K562 (cell line): ENCODE data around the gene DPYSL3. TPM values are rescaled to one million over a fixed set of nuclear protein-coding genes. Genes with fewer than 3 reads are reported as not detected.

Experiments
- ATAC-seq: fragments of 200-7000 bp; cut with Tn5 transposase; 3 replicates; pipeline ENCODE4 v1.9.1; 2020; ENCODE audit warnings: moderate library complexity
- BruUV-seq: library from RNA; stranded (reverse); fragments of 400-500 nt; replicated peaks from 2 replicates; lab custom pipeline; 2021; lab: Mats Ljungman, UMichigan
- CTCF ChIA-PET: fragments of 300-600 bp; formaldehyde crosslinking; extraction: SDS; loops from one replicate; lab custom pipeline; 2021; ENCODE audit warnings: low intra/inter-chr PET ratio; lab: Yijun Ruan, JAX
- POLR2A ChIA-PET: fragments of 300-600, 350-650 bp; sonication (Branson Sonifier 250); formaldehyde crosslinking; extraction: SDS; loops from one replicate; lab custom pipeline; 2021; ENCODE audit warnings: antibody characterized with exemption, inconsistent platforms; lab: Yijun Ruan, JAX
- DNase-seq, 4 experiments: peaks; one replicate each; pipeline versions ENCODE4 v3.0.0 to v3.0.0-alpha.2; 2011 to 2018; ENCODE audit warnings: low spot score in 3 of 4, mixed read lengths in 3 of 4; ENCODE audit errors: extremely low read depth in 1 of 4
- FAIRE-seq: peaks from 2 replicates; lab custom pipeline; 2011; peaks lifted over from hg19 to GRCh38; lab: Jason Lieb, UNC
- H2AFZ ChIP-seq: 2 replicates; pipeline ENCODE4 v1.6.0; 2011; ENCODE audit warnings: low read depth, low read length, control low read depth, inconsistent platforms
- H3K27ac ChIP-seq: fragments of 200-600 bp; 3 replicates; pipeline ENCODE4 v1.8.0; 2011; ENCODE audit warnings: low read depth, mild to moderate bottlenecking, control low read depth, inconsistent platforms, low read length, moderate library complexity, mixed read lengths; ENCODE audit errors: extremely low read depth
- H3K27me3 ChIP-seq, 2 experiments: fragments of 300-600 bp in 1 of 2; 2 replicates in 1 of 2; 3 replicates in 1 of 2; pipeline versions ENCODE4 v1.6.0 to v1.8.0; 2011; ENCODE audit warnings: inconsistent platforms in 2 of 2, low read length in 2 of 2, mild to moderate bottlenecking in 1 of 2, mixed read lengths in 1 of 2, moderate library complexity in 1 of 2; ENCODE audit not compliant: control insufficient read depth in 2 of 2, insufficient read depth in 2 of 2
- H3K36me3 ChIP-seq: fragments of 300-600 bp; 3 replicates; pipeline ENCODE4 v1.8.0; 2011; ENCODE audit warnings: mild to moderate bottlenecking, low read length, inconsistent platforms; ENCODE audit not compliant: control insufficient read depth, insufficient read depth
- H3K4me1 ChIP-seq, 2 experiments: fragments of 200-600 bp in 1 of 2; replicated peaks in 1 of 2; 2 replicates in 1 of 2; 3 replicates in 1 of 2; pipeline versions ENCODE4 v1.5.1 to v1.8.0; 2011; ENCODE audit warnings: inconsistent platforms in 2 of 2, low read length in 2 of 2, mild to moderate bottlenecking in 1 of 2, mixed read lengths in 1 of 2, moderate library complexity in 1 of 2; ENCODE audit not compliant: control insufficient read depth in 2 of 2, insufficient read depth in 2 of 2
- H3K4me2 ChIP-seq: 2 replicates; pipeline ENCODE4 v1.6.1; 2011; ENCODE audit warnings: low read length, control low read depth, inconsistent platforms, mixed read lengths; ENCODE audit not compliant: insufficient read depth
- H3K4me3 ChIP-seq: fragments of 200-600 bp; sonication (generic), shearing (Covaris generic); 2 replicates; pipeline ENCODE4 v1.5.1; 2016; ENCODE audit warnings: control low read depth, inconsistent platforms
- H3K79me2 ChIP-seq: fragments of 200-600 bp; 3 replicates; pipeline ENCODE4 v1.8.0; 2011; ENCODE audit warnings: low read length, inconsistent platforms; ENCODE audit not compliant: control insufficient read depth, insufficient read depth
- H3K9ac ChIP-seq, 2 experiments: 2 replicates each; pipeline versions ENCODE4 v1.6.0 to v1.6.1; 2011; ENCODE audit warnings: low read depth in 2 of 2, low read length in 2 of 2, control low read depth in 1 of 2, inconsistent platforms in 1 of 2, mild to moderate bottlenecking in 1 of 2, mixed read lengths in 1 of 2; ENCODE audit not compliant: insufficient read depth in 1 of 2
- H3K9me1 ChIP-seq: one replicate; pipeline ENCODE4 v1.6.0; 2011; ENCODE audit warnings: inconsistent platforms, mild to moderate bottlenecking, low read length, moderate library complexity; ENCODE audit not compliant: control insufficient read depth, insufficient read depth
- H3K9me3 ChIP-seq: replicated peaks from 2 replicates; pipeline ENCODE4 v1.5.1; 2011; ENCODE audit warnings: low read depth, low read length, inconsistent platforms; ENCODE audit not compliant: control insufficient read depth, insufficient read depth
- H4K20me1 ChIP-seq: replicated peaks from 2 replicates; pipeline ENCODE4 v1.6.1; 2011; ENCODE audit warnings: low read length, inconsistent platforms, mixed read lengths; ENCODE audit not compliant: control insufficient read depth, insufficient read depth
- ARID1B ChIP-seq: fragments of 450-650 bp; IDR thresholded peaks from 2 replicates; pipeline ENCODE4 v1.6.1; 2016; ENCODE audit warnings: antibody characterized with exemption, mild to moderate bottlenecking, inconsistent platforms
- CBX2 ChIP-seq: fragments of 200-600 bp; sonication (generic); IDR thresholded peaks from one replicate; pipeline ENCODE4 v1.6.1; 2012; ENCODE audit warnings: mild to moderate bottlenecking, low read length, inconsistent platforms; ENCODE audit not compliant: insufficient read depth, poor library complexity, severe bottlenecking
- CBX8 ChIP-seq: fragments of 200-600 bp; sonication (generic); IDR thresholded peaks from 2 replicates; pipeline ENCODE4 v1.6.1; 2012; ENCODE audit warnings: borderline replicate concordance, mixed run types, low read depth, mild to moderate bottlenecking, moderate library complexity, mixed read lengths, low read length, control low read depth, inconsistent platforms; ENCODE audit not compliant: poor library complexity, severe bottlenecking; ENCODE audit errors: extremely low read depth
- CSDE1 ChIP-seq, 2 experiments: fragments of 450-650 bp; IDR thresholded peaks; 2 replicates each; pipeline ENCODE4 v1.6.1; 2016; ENCODE audit warnings: mild to moderate bottlenecking in 1 of 2
- LEF1 ChIP-seq: fragments of 450-650 bp; IDR thresholded peaks from 2 replicates; pipeline ENCODE4 v1.6.1; 2016; ENCODE audit warnings: mild to moderate bottlenecking
- MEIS2 ChIP-seq: fragments of 450-650 bp; IDR thresholded peaks from 2 replicates; pipeline ENCODE4 v1.6.1; 2014; ENCODE audit warnings: mild to moderate bottlenecking; ENCODE audit not compliant: partially characterized antibody
- NCOA6 ChIP-seq: fragments of 450-650 bp; IDR thresholded peaks from 2 replicates; pipeline ENCODE4 v1.6.1; 2017; ENCODE audit warnings: mild to moderate bottlenecking
- NFE2L1 ChIP-seq: fragments of 450-650 bp; IDR thresholded peaks from 2 replicates; pipeline ENCODE4 v1.6.1; 2016; ENCODE audit warnings: missing genetic modification characterization, low read depth, mild to moderate bottlenecking, missing compliant biosample characterization, moderate library complexity, borderline replicate concordance
- POLR3A ChIP-seq: IDR thresholded peaks from 2 replicates; pipeline ENCODE4 v1.6.1; 2011; ENCODE audit warnings: borderline replicate concordance, mild to moderate bottlenecking, moderate library complexity; ENCODE audit not compliant: insufficient read length, insufficient read depth; ENCODE audit errors: extremely low read depth
- PRMT5 ChIP-seq: sonication (generic); formaldehyde crosslinking; IDR thresholded peaks from 2 replicates; pipeline ENCODE4 v1.5.0; 2020; ENCODE audit warnings: missing genetic modification reagents
- PTTG1 ChIP-seq: fragments of 450-650 bp; IDR thresholded peaks from 2 replicates; pipeline ENCODE4 v1.6.1; 2016; ENCODE audit warnings: low read depth, mild to moderate bottlenecking, missing genetic modification characterization, missing compliant biosample characterization
- RBM15 ChIP-seq: fragments of 200-400 bp; formaldehyde crosslinking; IDR thresholded peaks from 2 replicates; pipeline ENCODE4 v1.6.1; 2018; ENCODE audit warnings: mild to moderate bottlenecking, low read length, moderate library complexity; ENCODE audit not compliant: insufficient read depth
- RBM17 ChIP-seq: fragments of 200-400 bp; formaldehyde crosslinking; IDR thresholded peaks from 2 replicates; pipeline ENCODE4 v1.6.1; 2017; ENCODE audit warnings: low read depth, mild to moderate bottlenecking, low read length, borderline replicate concordance
- SMARCE1 ChIP-seq: fragments of 450-650 bp; IDR thresholded peaks from 2 replicates; pipeline ENCODE4 v1.7.1; 2016; ENCODE audit warnings: mild to moderate bottlenecking
- TCF7 ChIP-seq: sonication (generic); IDR thresholded peaks from 2 replicates; pipeline ENCODE4 v1.6.1; 2016; ENCODE audit warnings: antibody characterized with exemption, borderline replicate concordance
- TEAD4 ChIP-seq, 2 experiments: sonication (generic) in 1 of 2; formaldehyde crosslinking in 1 of 2; IDR thresholded peaks; 2 replicates each; pipeline versions ENCODE4 v1.6.1 to v1.8.0; 2012 to 2022; ENCODE audit warnings: borderline replicate concordance in 1 of 2, inconsistent platforms in 1 of 2, low read length in 1 of 2, mild to moderate bottlenecking in 1 of 2, missing genetic modification reagents in 1 of 2
- TRIM28 ChIP-seq: fragments of 450-650 bp; IDR thresholded peaks from 2 replicates; pipeline ENCODE4 v1.6.1; 2017
- ZNF445 ChIP-seq: fragments of 250-450 bp; sonication (Bioruptor Pico); IDR thresholded peaks from 2 replicates; pipeline ENCODE4 v1.4.0; 2020; ENCODE audit warnings: low read depth, mild to moderate bottlenecking, moderate library complexity
- ZNF551 ChIP-seq: fragments of 250-450 bp; sonication (Bioruptor Pico); IDR thresholded peaks from 2 replicates; pipeline ENCODE4 v1.5.0; 2021; ENCODE audit warnings: mild to moderate bottlenecking, moderate library complexity
- WGBS: fragments of 100-300 bp; shearing (Covaris generic); methylation state at CpG from one replicate; pipeline ENCODE4 v1.1.6; 2016; ENCODE audit warnings: low coverage, mixed read lengths; ENCODE audit not compliant: insufficient coverage; ENCODE audit errors: missing lambda C conversion rate; 5-methylcytosine and 5-hydroxymethylcytosine counted together
- in situ Hi-C: fragments of 300-500 bp; cut with MboI; formaldehyde crosslinking; loops from 4 replicates; pipeline ENCODE4 v1.15.0; 2018; ENCODE audit warnings: inconsistent platforms, mixed read lengths
- intact Hi-C: fragments of 100-400 bp; cut with micrococcal nuclease; formaldehyde crosslinking; loops from 2 replicates; pipeline ENCODE4 v1.14.2; 2022
- polyA plus RNA-seq, 8 experiments: library from polyadenylated mRNA; depleted of rRNA in 4 of 8; stranded (reverse) in 5 of 8; unstranded in 3 of 8; fragments of >200 nt; fragmentation: Nextera tagmentation in 2 of 8; fragmentation: Illumina TruSeq in 1 of 8; extraction: Ambion mirVana in 2 of 8; extraction: Trizol in 1 of 8; gene quantifications; 2 replicates each; pipeline versions ENCODE4 v1.2.1 to v1.2.3, GENCODE V29; 2011 to 2014; ENCODE audit warnings: inconsistent platforms in 1 of 8, missing spikeins in 1 of 8
- total RNA-seq, 7 experiments: library from RNA; depleted of rRNA in 6 of 7; stranded (reverse); fragments of >200 nt in 6 of 7; fragmentation: Illumina TruSeq in 2 of 7; extraction: Trizol in 2 of 7; gene quantifications; 2 replicates each; pipeline versions ENCODE4 v1.2.1 to v1.2.3, GENCODE V29; 2011 to 2021; ENCODE audit warnings: low replicate concordance in 1 of 7

DPYSL3 gene
- total and polyA plus RNA-seq, 9 of the 15 experiments (the other 6 are each of a cell fraction or from before 2014, with no cell fraction given) = 0.07 to 0.55 TPM; not detected in 7

DNA sequence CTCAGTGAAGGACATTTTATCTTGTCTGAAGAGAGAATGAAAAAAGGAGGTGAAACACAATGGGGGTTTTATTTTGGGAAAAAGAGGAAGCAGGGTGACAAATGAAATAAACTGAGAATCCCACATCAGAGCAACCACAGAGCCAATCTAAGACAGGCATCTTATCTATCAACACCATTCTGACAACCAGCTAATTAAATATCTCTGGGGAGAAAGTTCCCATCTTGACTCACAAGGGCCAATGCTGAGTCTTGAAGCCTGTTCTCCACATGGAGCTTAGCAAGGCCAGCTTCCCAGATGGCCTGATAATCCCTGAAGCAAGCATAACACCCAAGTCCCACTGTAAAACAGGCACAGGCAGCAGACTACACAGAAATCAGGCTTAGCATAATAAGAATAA, 30.4 kb downstream of the DPYSL3 start:
- no peaks in the 10 kb centered on the region for H3K27me3 ChIP-seq
- no peaks in the 10 kb centered on the region for H3K36me3 ChIP-seq
- no TSS peak for BruUV-seq
- H3K9ac ChIP-seq = no peak overlapping the region
- H3K4me2 ChIP-seq = no peak overlapping the region
- H3K4me3 ChIP-seq = no peak overlapping the region
- H4K20me1 ChIP-seq = no peaks in the 10 kb centered on the region
- H3K27ac ChIP-seq = no peak overlapping the region
- in situ Hi-C loops (no loop called here), intact Hi-C loops (no loop called here)
- ATAC-seq = no peak
- POLR2A ChIA-PET = no interaction called here
- TF ChIP-seq LEF1 = peak; percentile 35; the same call in 1 of the 2 replicates
- TF ChIP-seq MEIS2 = peak; percentile 31
- no peak for TF ChIP-seq ZNF445 (CRISPR knock-in tag)
- TF ChIP-seq TCF7 = peak; percentile 88
- TF ChIP-seq PRMT5 (CRISPR knock-in tag) = no peak
- TF ChIP-seq NCOA6 = no peak
- H3K9me3 ChIP-seq = no peaks in the 10 kb centered on the region
- no peaks in the 10 kb centered on the region for H3K4me1 ChIP-seq
- no peak for FAIRE-seq
- H2AFZ ChIP-seq = no peak overlapping the region
- H3K79me2 ChIP-seq = no peaks in the 10 kb centered on the region
- DNase-seq = no peak
- no peaks in the 10 kb centered on the region for H3K9me1 ChIP-seq
- CTCF ChIA-PET = no interaction called here

DNA sequence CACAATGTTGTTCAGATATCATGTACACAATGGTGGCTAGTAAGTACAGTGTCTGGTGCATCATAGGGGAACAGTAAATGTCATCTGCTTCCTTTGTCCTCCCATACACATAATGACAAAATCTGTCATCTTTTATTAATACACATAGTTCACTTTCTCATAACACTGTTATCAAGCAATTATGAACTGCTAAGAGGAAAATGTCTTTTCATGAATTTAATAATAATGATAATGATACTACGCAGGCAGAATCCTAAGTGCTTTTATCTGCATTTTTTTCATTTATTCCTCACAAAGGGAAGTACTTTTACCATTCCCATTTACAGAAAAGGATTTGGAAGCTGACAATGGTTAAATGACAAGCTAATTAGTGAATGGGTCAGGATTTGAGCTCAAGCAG, 35.7 kb downstream of the DPYSL3 start:
- no peak overlapping the region for H3K4me3 ChIP-seq
- no peak overlapping the region for H3K9ac ChIP-seq
- H3K9me3 ChIP-seq = no peaks in the 10 kb centered on the region
- intact Hi-C loops = no loop called here
- no peak for DNase-seq
- no peak for ATAC-seq
- H2AFZ ChIP-seq = no peak overlapping the region
- CTCF ChIA-PET = no interaction called here
- no peaks in the 10 kb centered on the region for H3K79me2 ChIP-seq
- no peaks in the 10 kb centered on the region for H3K4me1 ChIP-seq
- in situ Hi-C loops = no loop called here
- H4K20me1 ChIP-seq = no peaks in the 10 kb centered on the region
- no TSS peak for BruUV-seq
- no peaks in the 10 kb centered on the region for H3K9me1 ChIP-seq
- POLR2A ChIA-PET = no interaction called here
- no peak for FAIRE-seq
- no peaks in the 10 kb centered on the region for H3K27me3 ChIP-seq
- 0% methylated on average over 1 of the region's 1 CpG for WGBS
- no peak overlapping the region for H3K27ac ChIP-seq
- no peak overlapping the region for H3K4me2 ChIP-seq
- H3K36me3 ChIP-seq = no peaks in the 10 kb centered on the region
- TF ChIP-seq TRIM28 (no peak), TEAD4 (IDR thresholded peaks at IDR 0.05; ENCODE audit: low read length) (no peak), TEAD4 (CRISPR knock-in tag; IDR thresholded peaks at IDR 0.05; ENCODE audit: borderline replicate concordance) (no peak), POLR3A (no peak), NFE2L1 (tag) (no peak), RBM15 (no peak), ZNF551 (CRISPR knock-in tag) (no peak), CBX2 (no peak), SMARCE1 (no peak), CBX8 (no peak), ARID1B (no peak), CSDE1 (IDR thresholded peaks at IDR 0.05) (no peak), RBM17 (no peak), PTTG1 (no peak)
